Stimulated activated CD4-positive, alpha-beta T cell treated with anti-CD3 and anti-CD28 coated beads, Interleukin-1b, Interleukin-23, amount 100 ng/mL, for 48 hours (primary cell): Measurements from ENCODE around the gene ADCY1.

ENCODE experiments used
- DNase-seq: peaks from one replicate; pipeline ENCODE4 v3.0.0-alpha.2; 2020

Gene ADCY1

DNA sequence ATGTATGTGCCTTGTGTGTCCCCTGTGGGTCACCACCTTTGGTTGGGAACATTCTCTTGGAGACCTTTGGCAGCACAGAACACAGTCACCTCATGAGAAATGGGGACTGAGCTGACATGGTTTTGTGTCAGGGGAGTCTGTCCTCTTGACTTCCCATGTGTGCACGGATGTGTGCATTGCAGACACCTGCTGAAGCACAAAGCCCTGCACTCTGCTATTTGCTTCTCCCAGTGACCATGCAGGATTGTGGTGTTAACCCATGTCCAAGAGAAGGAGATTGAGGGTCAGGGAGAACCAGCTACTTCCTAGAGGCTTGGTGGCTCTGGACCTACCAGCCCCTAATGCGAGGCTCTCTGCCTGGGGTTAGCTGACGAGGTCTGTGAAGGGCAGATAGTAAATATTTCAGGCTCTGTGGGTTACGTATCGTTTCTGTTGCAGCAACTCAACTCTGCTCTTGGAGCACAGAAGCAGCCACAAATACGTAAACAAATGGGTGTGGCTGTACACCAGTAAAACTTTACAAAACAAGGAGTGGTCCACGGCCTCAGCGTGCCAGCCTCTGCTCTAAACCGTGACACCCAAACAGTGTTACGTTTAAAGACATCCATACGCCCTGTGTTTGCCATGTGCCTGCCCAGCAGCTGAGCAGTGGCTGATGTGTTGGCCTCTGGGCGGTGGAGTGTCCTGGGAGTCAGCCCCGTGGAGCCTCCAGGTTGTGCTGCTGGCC is 51.7 kb downstream of the ADCY1 start:
- DNase-seq, result no peak

DNA sequence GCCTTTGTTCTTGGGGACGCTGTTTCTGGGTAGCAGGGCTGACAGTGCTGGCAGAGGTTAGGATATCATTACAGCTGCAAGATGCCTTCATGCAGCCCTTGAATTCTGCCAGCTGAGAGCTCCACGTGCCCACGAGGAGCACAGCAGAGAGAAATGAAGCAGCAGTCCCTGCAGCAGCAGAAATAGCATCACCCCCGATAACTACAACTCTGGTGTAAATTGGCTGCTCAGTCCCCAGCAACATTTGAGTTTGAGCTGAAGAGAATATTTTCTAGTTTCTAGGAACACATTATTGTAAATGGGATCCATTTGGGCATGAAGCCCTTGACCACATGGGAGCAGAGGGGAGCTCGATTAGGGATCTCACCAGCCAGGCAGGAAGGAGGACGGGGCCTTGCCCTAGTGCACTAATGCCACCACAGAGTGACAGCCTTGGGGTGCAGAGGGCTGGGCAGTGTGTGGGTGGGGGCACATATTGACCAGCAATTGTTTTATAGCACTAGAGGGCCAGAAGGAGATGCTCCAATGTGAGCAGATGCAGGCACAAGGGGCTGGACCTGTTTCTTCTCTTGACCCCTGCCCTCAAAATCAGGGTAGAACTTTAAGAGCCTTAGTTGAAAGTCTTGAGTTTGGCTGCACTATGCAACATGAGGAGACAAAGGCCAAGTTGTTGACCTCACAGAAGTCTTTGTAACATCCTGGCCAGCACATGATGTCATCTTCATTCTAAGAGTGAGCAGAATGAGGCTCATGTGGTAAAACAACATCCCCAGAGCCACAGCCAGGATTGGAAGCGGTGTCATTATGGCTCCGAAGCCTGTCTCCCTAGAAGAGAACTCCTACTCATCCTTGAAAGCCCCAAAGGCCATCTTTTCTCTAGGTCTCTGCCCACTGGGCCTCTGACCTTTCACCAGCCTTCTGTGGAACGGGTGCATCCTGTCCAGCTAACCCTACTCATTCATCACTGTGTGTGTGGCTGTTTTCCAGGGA is 52.6 kb downstream of the ADCY1 start:
- DNase-seq, result no peak

- DNase-seq, result no peak
Observed at GRCh38 chr7:45627691-45628456, 53.7 kb downstream of the ADCY1 start.

DNA sequence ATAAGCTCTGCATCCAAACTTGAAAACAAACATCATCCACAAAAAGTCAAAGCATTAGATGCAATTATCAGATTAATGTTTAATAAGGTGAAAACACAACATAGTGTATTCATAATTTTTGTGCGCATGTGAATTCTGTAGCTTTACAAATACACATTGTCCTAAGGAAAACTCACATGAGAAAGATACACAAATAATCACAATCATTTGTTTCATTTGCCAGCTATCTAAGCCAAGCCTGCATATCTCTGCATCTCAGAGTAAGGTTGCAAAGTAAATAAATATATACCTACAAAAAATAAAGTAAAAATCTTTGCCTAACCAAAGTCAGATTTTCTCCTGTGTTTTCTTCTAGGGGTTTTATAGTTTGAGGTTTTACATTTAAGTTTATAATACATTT is 57.4 kb downstream of the ADCY1 start:
- DNase-seq, result no peak

DNA sequence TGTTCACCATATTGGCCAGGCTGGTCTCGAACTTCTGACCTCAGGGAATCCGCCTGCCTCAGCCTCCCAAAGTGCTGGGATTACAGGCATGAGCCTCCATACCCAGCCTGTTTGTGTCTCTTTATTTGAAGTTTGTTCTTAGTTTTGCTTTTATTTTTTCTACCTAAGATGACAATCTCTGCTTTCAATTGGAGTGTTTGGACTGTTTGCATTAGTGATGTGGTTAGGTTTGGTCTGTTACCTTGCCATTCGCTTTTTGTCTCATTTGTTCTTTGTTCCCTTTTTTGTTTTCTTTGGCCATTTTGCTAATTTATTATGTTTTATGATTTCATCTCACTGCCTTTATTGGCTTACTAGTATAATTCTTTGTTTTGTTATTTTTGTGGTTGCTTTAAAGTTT is 62.6 kb downstream of the ADCY1 start:
- DNase-seq, result no peak

- no peak for DNase-seq
Observed at GRCh38 chr7:45638916-45639315, 64.7 kb downstream of the ADCY1 start.

GRCh38 chr7:45642044-45642443 is 67.9 kb downstream of the ADCY1 start:
- no peak for DNase-seq

DNA sequence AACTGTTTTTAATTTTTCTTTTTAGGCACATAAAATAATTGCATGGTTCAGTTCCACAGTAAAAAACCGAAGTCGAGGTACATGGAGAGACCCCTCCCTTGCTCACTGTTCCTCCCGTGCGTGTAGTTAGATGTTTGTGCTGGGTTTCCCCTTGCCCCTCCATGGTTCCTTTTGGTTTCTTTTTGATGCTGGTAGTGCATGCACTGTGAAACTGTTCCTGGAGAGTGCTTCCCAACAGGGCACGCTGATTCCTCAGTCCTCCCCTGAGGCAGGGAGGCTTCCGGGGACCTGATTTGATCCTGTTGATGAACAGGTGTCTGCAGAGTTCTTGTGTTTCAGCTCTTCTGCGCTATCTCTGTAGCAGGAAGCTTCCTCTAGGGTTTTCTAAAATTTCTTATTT is 69.5 kb downstream of the ADCY1 start:
- no peak for DNase-seq

DNA sequence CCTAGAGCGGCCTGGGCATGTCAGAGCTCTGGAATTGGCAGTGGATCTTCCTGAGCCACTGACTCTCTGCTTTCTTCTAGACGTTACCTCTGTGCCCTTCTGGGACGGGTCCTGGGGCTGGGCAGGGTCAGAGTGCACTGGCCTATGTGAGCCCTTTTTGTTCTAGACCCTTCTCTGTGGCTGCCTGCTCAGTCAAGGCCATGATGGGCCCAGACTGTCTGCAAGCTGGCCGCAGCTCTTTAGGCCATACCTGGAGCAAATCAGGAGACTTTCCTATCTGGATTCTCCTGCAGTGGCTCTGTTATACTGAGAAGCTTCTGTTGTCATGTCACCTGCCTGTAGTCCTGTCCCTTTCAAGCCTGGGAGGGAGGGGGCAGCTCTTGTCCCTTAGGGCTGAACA is 70.1 kb downstream of the ADCY1 start:
- DNase-seq, result no peak

GRCh38 chr7:45645141-45645969 is 71.2 kb downstream of the ADCY1 start:
- DNase-seq, result no peak

DNA sequence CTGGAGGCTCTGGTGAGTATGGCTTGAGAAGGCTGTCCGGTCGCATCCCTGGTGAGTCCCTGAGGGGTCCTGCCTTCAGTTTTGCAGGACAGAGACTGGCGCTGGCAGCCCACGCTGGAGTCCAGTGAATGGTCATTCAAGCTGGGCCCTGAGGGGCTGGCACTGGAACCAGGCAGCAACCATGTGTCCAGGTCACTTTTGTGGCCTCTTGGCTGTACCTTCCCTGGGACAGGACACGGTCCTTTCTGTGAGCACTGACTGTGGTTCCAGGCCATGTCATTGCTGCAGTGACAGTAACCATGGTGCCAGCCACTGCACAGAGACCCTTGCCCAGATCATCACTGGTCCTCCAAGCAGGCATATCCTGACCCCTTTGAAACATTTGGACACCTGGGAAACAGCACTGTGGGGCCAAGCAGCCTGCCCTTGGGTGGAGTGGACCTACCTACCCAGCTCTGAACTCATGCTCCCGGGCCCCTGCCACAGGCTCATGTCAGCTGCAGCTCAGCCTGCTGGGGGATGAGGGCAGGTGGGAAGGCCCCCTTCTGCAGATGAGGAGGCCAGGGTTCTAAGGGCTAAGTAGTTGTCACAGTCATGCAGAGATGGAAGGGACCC is 72.1 kb downstream of the ADCY1 start:
- DNase-seq, result no peak

- no peak for DNase-seq
Observed at GRCh38 chr7:45646996-45647825, 73.0 kb downstream of the ADCY1 start.

- no peak for DNase-seq
Observed at GRCh38 chr7:45647967-45648670, 74.0 kb downstream of the ADCY1 start.

- no peak for DNase-seq
Observed at GRCh38 chr7:45648671-45648995, 74.5 kb downstream of the ADCY1 start.

- no peak for DNase-seq
Observed at GRCh38 chr7:45649560-45650346, 75.6 kb downstream of the ADCY1 start.

DNA sequence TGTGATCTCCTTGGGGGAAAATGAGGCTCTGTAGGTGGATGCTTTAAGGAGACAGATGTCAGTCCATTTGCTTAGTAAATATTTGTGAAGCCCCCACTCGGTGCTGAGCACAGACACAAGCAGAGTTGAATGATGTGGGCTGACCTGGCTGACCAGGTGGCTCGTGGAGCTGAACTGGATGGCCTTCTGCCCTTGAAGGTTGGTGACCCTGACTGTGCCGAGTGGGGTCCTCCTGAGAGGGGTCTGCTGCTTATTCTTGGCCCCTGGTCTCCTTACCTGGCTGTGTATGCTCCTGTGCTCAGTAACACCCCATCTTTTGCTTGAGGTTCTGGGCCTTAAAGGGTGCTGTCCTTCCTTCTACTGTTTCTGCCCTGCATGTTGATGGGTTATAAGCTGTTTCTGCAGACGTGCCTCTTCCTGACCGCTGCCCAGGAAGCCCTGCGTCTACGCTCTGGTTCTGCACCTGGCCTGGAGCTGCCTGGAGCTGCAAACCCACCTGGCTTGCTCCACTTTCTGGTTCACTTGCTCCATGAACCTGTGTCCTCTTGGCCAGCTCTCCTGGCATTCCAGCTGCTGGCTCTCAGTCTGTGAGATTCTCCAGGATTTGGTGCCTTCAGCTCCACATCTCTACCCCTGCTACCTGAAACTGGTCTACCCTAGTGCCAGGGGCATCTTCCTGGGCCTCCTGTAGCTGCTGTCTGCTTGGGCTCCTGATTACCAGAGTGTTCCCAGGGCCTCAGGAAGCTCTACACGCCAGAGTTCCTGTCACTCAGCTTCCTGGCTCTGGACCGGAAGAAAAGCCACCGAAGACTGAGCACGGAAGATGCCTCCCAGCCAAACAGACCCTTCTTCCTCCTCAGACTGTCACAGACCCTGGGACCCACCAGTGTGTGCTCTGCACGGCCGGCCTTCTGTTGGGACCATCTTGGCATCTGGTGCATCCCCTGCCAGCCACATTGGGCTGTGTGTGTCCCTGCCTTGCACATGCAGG is 76.5 kb downstream of the ADCY1 start:
- DNase-seq, result no peak

GRCh38 chr7:45651540-45651939 is 77.4 kb downstream of the ADCY1 start:
- no peak for DNase-seq

DNA sequence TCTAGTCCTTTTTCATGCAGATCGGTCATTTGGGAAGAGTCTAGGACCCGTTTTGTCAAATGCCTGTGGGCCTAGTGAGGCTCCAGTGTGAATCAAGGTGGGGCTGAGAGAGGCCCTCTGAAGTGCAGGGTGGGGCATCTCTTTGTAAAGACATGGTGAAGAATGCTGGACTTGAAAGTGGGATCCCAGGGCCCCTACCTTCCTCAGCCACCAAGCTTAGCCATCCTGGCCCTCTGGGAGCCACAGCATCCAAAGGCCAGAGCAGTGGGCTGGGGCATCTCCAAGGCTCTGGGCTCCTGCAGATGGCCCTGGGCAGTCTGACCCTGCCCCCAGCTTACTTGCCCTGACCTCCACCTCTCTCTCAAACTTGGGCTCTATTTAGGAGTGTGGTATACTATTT is 78.5 kb downstream of the ADCY1 start:
- DNase-seq, result no peak
